NCI-H526 (cell line): ENCODE data around the gene LILRB1.
"Not testable (repeated sequence)": the region's sequence is repeated elsewhere in the genome, so short reads cannot be mapped to it uniquely, and the experiment has no call there.

Experiments used
- DNase-seq, 2 experiments: peaks; one replicate each; lab custom pipeline; 2025; lab: John Stamatoyannopoulos, UW

Gene LILRB1

GRCh38 chr19:54630262-54630661 lies at the start of gene LILRB1:
Gene LILRB1, plus strand, starts transcription at chr19:54630484. Its CDS starts 590 bp downstream, at chr19:54631074.
- not testable (repeated sequence) for DNase-seq

GRCh38 chr19:54586397-54586796 lies 43.9 kb upstream of the LILRB1 start:
- no peak for DNase-seq

- no peak for DNase-seq
Observed at GRCh38 chr19:54587026-54587425, 43.3 kb upstream of the LILRB1 start.

GRCh38 chr19:54593445-54593844 lies 36.8 kb upstream of the LILRB1 start, which contains the start of gene LILRA1:
Gene LILRA1, plus strand, starts transcription at chr19:54593632. Its CDS starts 613 bp downstream, at chr19:54594245.
- DNase-seq: not testable (repeated sequence)

DNA sequence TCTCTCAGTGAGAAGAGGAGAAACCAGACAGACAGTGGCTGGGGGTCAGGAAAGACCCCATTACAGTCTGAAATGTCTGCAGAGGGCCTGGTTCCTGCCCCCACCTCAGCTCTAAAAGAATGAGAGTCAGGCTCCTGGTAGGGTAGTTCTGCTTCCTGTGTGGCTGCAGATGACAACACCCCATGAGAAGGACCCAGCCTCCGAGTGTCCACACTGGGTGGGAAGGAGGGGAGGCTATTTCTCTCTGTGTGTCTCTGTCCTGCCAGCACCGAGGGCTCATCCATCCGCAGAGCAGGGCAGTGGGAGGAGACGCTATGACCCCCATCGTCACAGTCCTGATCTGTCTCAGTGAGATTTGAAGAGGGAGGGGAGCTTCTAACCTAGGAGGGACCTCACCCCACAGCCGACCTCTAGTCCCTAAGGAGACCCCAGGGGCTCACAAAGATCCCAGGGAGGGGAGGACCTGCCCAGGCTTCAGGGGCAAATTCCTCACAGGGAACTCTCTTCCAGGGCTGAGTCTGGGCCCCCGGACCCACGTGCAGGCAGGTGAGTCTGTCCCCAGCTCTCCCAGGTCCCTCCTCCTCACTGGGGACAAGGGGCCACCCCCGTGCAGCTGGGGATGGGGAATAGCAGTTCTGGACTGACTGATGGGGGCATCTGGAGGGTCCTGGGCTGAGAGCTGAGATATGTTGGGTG lies 36.2 kb upstream of the LILRB1 start:
- not testable (repeated sequence) for DNase-seq

DNA sequence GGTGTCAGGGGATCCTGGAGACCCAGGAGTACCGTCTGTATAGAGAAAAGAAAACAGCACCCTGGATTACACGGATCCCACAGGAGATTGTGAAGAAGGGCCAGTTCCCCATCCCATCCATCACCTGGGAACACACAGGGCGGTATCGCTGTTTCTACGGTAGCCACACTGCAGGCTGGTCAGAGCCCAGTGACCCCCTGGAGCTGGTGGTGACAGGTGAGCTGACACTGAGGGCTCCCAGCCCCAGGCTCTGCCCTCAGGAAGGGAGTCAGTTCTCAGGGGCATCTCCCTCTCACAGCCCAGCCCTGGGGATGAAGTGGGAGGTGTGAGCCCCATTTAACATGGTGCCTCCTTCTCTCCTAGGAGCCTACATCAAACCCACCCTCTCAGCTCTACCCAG lies 35.5 kb upstream of the LILRB1 start:
- DNase-seq: no peak

DNA sequence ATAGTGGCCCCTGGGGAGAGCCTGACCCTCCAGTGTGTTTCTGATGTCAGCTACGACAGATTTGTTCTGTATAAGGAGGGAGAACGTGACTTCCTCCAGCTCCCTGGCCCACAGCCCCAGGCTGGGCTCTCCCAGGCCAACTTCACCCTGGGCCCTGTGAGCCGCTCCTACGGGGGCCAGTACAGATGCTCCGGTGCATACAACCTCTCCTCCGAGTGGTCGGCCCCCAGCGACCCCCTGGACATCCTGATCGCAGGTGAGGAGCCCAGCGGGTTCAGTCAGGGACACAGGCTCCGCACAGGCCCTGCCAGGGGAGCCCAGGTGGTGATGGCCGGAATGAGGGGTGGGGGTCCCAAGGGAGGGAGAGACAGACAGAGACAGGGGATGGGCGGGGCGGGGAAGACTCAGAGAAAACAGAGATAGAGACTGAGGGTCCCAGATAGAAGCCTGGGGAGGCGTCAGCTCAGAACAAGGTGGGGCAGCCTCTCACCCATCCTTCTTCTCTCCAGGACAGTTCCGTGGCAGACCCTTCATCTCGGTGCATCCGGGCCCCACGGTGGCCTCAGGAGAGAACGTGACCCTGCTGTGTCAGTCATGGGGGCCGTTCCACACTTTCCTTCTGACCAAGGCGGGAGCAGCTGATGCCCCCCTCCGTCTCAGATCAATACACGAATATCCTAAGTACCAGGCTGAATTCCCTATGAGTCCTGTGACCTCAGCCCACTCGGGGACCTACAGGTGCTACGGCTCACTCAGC lies 34.4 kb upstream of the LILRB1 start:
- DNase-seq: not testable (repeated sequence)

- no peak for DNase-seq
Observed at GRCh38 chr19:54600212-54600611, 30.1 kb upstream of the LILRB1 start.

GRCh38 chr19:54606230-54606629 lies 24.1 kb upstream of the LILRB1 start:
- no peak for DNase-seq

- DNase-seq: peak; percentile 22 to 40
Observed at GRCh38 chr19:54606891-54607784, 23.1 kb upstream of the LILRB1 start.

- DNase-seq: no peak
Observed at GRCh38 chr19:54607785-54608150, 22.5 kb upstream of the LILRB1 start.

- no peak for DNase-seq
Observed at GRCh38 chr19:54608205-54608604, 22.1 kb upstream of the LILRB1 start.

GRCh38 chr19:54608792-54609191 lies 21.5 kb upstream of the LILRB1 start:
- no peak for DNase-seq

GRCh38 chr19:54609356-54609791 lies 20.9 kb upstream of the LILRB1 start:
- no peak for DNase-seq

GRCh38 chr19:54612428-54612827 lies 17.9 kb upstream of the LILRB1 start:
- DNase-seq: no peak

GRCh38 chr19:54614726-54615125 lies 15.6 kb upstream of the LILRB1 start:
- no peak for DNase-seq

- peak; percentile 87 to 93 for DNase-seq
Observed at GRCh38 chr19:54616057-54616456, 14.2 kb upstream of the LILRB1 start.

- DNase-seq: peak in 1 of 2 experiments; percentile 61
Observed at GRCh38 chr19:54616821-54617560, 13.3 kb upstream of the LILRB1 start.

DNA sequence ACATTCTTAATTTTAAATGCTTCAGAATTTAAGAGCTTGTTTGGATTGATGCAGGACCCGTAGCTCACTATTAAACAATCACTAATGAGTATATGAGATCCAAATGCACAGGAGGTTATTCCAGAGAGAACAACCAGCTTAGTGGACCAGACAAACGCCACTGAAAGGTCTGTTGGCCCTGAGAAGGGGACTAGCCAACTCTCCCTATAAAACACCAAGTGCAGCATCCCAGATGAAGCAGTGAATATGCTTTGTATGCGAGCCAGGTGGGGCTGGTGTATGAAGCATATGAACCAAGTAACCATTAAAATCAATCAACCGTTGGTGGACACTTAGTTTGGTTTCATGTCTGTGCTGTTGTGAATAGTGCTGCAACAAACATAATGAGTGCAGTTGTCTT lies 9.8 kb upstream of the LILRB1 start:
- DNase-seq: peak; percentile 23 to 58

DNA sequence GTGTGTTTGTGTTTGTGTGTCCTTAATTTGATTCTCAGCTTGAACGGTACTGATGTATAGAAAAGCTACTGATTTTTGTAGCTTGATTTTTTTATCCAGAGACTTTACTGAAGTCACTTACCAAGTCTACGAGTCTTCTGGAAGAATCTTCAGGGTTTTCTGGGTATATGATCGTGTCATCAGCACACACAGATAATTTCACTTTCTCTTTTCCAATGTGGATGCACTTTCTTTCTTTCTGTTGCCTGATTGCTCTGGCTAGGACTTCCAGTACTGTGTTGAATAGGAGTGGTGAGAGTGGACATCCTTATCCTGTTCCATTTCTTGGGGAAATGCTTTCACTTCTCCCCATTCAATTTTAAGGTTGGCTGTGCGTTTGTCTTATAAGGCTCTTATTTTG lies 7.9 kb upstream of the LILRB1 start:
- DNase-seq: no peak

DNA sequence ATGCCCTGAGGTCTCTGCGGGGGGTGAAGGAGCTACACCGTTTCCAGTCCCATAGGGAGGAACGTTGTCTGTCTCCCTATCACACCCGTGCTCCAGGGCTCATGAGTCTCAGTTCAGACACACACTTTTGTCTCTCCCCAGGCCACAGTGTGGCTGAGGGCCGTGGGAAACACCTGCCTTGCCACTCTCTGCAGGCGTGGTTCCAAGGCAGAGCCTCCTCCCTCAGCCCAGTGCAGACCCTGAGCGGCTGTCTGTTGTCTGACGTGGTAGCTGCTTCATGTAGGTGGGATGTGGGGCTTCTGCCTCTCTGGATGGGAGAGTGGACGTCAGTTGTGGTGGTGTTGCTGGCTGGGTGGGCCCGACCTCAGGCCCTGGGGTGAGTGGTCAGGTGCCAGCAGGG lies 6.0 kb upstream of the LILRB1 start:
- not testable (repeated sequence) for DNase-seq
